ENCODE data around the gene ART4. TPM values are rescaled to one million over a fixed set of nuclear protein-coding genes. Genes with fewer than 3 reads are reported as not detected.

Gene ART4
- total RNA-seq, 1 experiment from 2014 or later: not detected

DNA sequence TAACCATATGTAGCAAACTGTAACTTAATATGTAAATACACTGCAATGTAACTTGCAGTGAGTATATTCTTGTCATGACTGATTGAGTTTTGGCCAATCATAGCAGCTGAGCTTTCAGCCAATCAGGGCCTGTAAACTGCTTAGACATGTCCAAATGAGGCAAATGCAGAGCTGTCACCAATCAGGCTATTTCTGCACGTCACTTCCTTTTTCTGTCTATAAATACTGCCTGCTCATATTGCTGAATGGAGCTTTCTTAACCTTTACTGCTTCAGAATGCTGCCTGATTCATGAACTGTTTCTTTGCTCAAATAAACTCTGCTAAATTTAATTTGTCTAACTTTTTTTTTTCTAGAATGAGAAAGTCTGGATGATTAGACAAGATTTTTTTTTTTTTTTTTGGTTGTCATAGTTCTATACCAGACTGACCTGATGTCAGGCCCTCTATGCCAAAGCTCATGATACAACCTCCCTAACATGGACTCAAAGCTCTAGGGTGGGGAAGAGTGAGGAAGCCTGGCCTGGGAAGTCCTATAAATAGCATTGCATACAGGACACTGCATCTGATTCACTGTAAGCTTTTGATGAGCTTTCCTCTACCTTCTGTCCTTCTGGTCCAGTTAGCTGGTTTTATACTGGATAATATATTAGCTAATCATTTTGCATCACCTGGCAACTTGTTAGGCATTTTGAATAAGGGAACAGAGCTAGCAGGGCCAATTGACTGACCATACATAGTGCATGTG lies 30.3 kb upstream of the ART4 start:
- CTCF ChIA-PET: interaction anchor here (0.7 kb wide), 1 partner anchor 268 kb away, joined by 7 read pairs; no protein-coding TSS in a partner anchor
- BruUV-seq (replicated peaks): no TSS peak
- no peak overlapping the region for H3K27ac Mint-ChIP-seq (ENCODE audit: unreplicated experiment)
- no peak for DNase-seq
- no peaks in the 10 kb centered on the region for H3K27me3 Mint-ChIP-seq (ENCODE audit: unreplicated experiment)
- peaks cover 9% of the 10 kb centered on the region for H3K4me1 Mint-ChIP-seq (ENCODE audit: low read depth, unreplicated experiment)
- no peak overlapping the region for H3K4me3 Mint-ChIP-seq (ENCODE audit: low read depth, unreplicated experiment)
- H3K9me3 Mint-ChIP-seq (ENCODE audit: low read depth, unreplicated experiment): no peaks in the 10 kb centered on the region
- TF ChIP-seq CTCF (IDR thresholded peaks at IDR 0.05; ENCODE audit: unreplicated experiment): no peak
- intact Hi-C loops (cut with micrococcal nuclease; ENCODE audit: unreplicated experiment): no loop called here
- no peaks in the 10 kb centered on the region for H3K36me3 Mint-ChIP-seq (ENCODE audit: insufficient read depth, unreplicated experiment)

- Mint-ChIP-seq H3K27me3 (ENCODE audit: unreplicated experiment) (no peaks in the 10 kb centered on the region), H3K27ac (ENCODE audit: unreplicated experiment) (no peak overlapping the region), H3K36me3 (ENCODE audit: insufficient read depth, unreplicated experiment) (no peaks in the 10 kb centered on the region), H3K4me1 (ENCODE audit: low read depth, unreplicated experiment) (peaks cover 9% of the 10 kb centered on the region), H3K9me3 (ENCODE audit: low read depth, unreplicated experiment) (no peaks in the 10 kb centered on the region), H3K4me3 (ENCODE audit: low read depth, unreplicated experiment) (no peak overlapping the region)
- intact Hi-C loops (cut with micrococcal nuclease; ENCODE audit: unreplicated experiment): no loop called here
- CTCF ChIA-PET: no interaction called here
- no peak for TF ChIP-seq CTCF (IDR thresholded peaks at IDR 0.05; ENCODE audit: unreplicated experiment)
- DNase-seq: no peak
- BruUV-seq (replicated peaks): no TSS peak
These were observed 28.6 kb upstream of the ART4 start for GRCh38 chr12:14871886-14872285.

GRCh38 chr12:14871247-14871646 lies 27.9 kb upstream of the ART4 start:
- TF ChIP-seq CTCF (IDR thresholded peaks at IDR 0.05; ENCODE audit: unreplicated experiment): no peak
- no peak overlapping the region for H3K27ac Mint-ChIP-seq (ENCODE audit: unreplicated experiment)
- intact Hi-C loops (cut with micrococcal nuclease; ENCODE audit: unreplicated experiment): no loop called here
- no peaks in the 10 kb centered on the region for H3K9me3 Mint-ChIP-seq (ENCODE audit: low read depth, unreplicated experiment)
- H3K4me1 Mint-ChIP-seq (ENCODE audit: low read depth, unreplicated experiment): peaks cover 9% of the 10 kb centered on the region
- CTCF ChIA-PET: no interaction called here
- DNase-seq: no peak
- H3K4me3 Mint-ChIP-seq (ENCODE audit: low read depth, unreplicated experiment): no peak overlapping the region
- no peaks in the 10 kb centered on the region for H3K36me3 Mint-ChIP-seq (ENCODE audit: insufficient read depth, unreplicated experiment)
- no TSS peak for BruUV-seq (replicated peaks)
- H3K27me3 Mint-ChIP-seq (ENCODE audit: unreplicated experiment): peaks cover 3% of the 10 kb centered on the region

DNA sequence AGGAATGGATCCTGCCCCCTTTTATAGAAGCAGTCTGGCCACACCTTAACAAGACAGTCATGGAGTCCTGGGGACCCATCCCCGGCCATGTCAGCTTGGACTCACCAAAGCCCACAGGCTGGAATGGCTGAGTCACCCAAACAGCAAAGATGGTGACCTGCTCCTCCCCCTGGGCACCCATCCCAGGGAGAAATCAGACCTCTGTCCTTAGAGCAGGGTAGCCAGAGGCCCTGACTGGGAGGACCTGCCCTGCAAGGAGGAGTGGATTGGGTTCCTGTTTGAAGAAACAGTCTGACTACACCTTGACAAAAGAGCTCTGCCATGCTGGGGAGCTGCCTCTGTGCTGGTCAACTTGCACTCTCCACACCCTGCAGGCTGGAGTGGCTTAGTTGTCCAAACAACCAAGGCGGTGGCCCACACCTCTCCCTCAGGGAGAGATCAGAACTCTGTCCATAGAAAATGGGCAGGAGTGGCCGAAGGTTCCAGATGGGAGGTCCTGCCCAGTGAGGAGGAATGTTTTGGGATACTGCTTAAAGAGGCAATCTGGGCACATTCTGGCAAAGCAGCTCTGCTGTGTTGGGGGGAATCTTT lies 25.7 kb upstream of the ART4 start:
- BruUV-seq (replicated peaks): no TSS peak
- intact Hi-C loops (cut with micrococcal nuclease; ENCODE audit: unreplicated experiment): no loop called here
- Mint-ChIP-seq H3K36me3 (ENCODE audit: insufficient read depth, unreplicated experiment) (no peaks in the 10 kb centered on the region), H3K9me3 (ENCODE audit: low read depth, unreplicated experiment) (peaks cover 7% of the 10 kb centered on the region), H3K4me3 (ENCODE audit: low read depth, unreplicated experiment) (no peak overlapping the region), H3K27me3 (ENCODE audit: unreplicated experiment) (peaks cover 19% of the 10 kb centered on the region), H3K4me1 (ENCODE audit: low read depth, unreplicated experiment) (no peaks in the 10 kb centered on the region), H3K27ac (ENCODE audit: unreplicated experiment) (no peak overlapping the region)
- CTCF ChIA-PET: no interaction called here
- no peak for DNase-seq
- no peak for TF ChIP-seq CTCF (IDR thresholded peaks at IDR 0.05; ENCODE audit: unreplicated experiment)

Measured in Calu3 (cell line).